IMR-90 (cell line): ENCODE results near the gene PEX11A. TPM values are rescaled to one million over a fixed set of nuclear protein-coding genes. Genes with fewer than 3 reads are reported as not detected.

ENCODE experiments used
- ATAC-seq: fragments of 200-7000 bp; cut with Tn5 transposase; 2 replicates; pipeline ENCODE4 v1.9.1; 2020; ENCODE audit warnings: low read depth, mild to moderate bottlenecking, moderate library complexity
- BruUV-seq: library from RNA; stranded (reverse); fragments of 400-500 nt; replicated peaks from 2 replicates; lab custom pipeline; 2021; lab: Mats Ljungman, UMichigan
- CTCF ChIA-PET: fragments of 300-600 bp; formaldehyde crosslinking; extraction: SDS; loops from one replicate; lab custom pipeline; 2021; ENCODE audit warnings: antibody characterized with exemption; lab: Yijun Ruan, JAX
- POLR2A ChIA-PET: fragments of 300-600 bp; sonication (Branson Sonifier 250); formaldehyde crosslinking; loops from one replicate; lab custom pipeline; 2022; ENCODE audit warnings: antibody characterized with exemption; ENCODE audit not compliant: unreplicated experiment; lab: Charles Lee
- DNase-seq: peaks from one replicate; pipeline ENCODE4 v3.0.0; 2013
- H2AFZ ChIP-seq: replicated peaks from 2 replicates; pipeline ENCODE3; 2013; ENCODE audit warnings: low read length, mild to moderate bottlenecking; ENCODE audit not compliant: poor library complexity
- H2AK5ac ChIP-seq: 2 replicates; pipeline ENCODE4 v1.6.1; 2013; ENCODE audit warnings: low read depth, low read length, inconsistent platforms
- H2AK9ac ChIP-seq: replicated peaks from 2 replicates; pipeline ENCODE3; 2013; ENCODE audit warnings: mild to moderate bottlenecking, low read depth, low read length, moderate library complexity; ENCODE audit not compliant: poor library complexity
- H2BK120ac ChIP-seq: 2 replicates; pipeline ENCODE4 v1.6.1; 2013; ENCODE audit warnings: low read depth, low read length, inconsistent platforms
- H2BK15ac ChIP-seq: 3 replicates; pipeline ENCODE4 v1.6.1; 2013; ENCODE audit warnings: low read depth, low read length, inconsistent platforms
- H2BK20ac ChIP-seq: 2 replicates; pipeline ENCODE4 v1.6.1; 2013; ENCODE audit warnings: low read depth, mild to moderate bottlenecking, inconsistent platforms, low read length, moderate library complexity
- H2BK5ac ChIP-seq: 2 replicates; pipeline ENCODE4 v1.6.1; 2013; ENCODE audit warnings: mild to moderate bottlenecking, low read depth, low read length, inconsistent platforms; ENCODE audit not compliant: poor library complexity, severe bottlenecking
- H3K14ac ChIP-seq: replicated peaks from 2 replicates; pipeline ENCODE4 v1.6.1; 2013; ENCODE audit warnings: low read depth, low read length, inconsistent platforms
- H3K18ac ChIP-seq: 2 replicates; pipeline ENCODE4 v1.6.1; 2013; ENCODE audit warnings: low read depth, low read length, control low read depth
- H3K23ac ChIP-seq: 2 replicates; pipeline ENCODE4 v1.6.1; 2013; ENCODE audit warnings: low read depth, low read length, inconsistent platforms
- H3K27ac ChIP-seq: 2 replicates; pipeline ENCODE4 v1.5.1; 2013; ENCODE audit warnings: mild to moderate bottlenecking, control low read depth, low read length; ENCODE audit not compliant: insufficient read depth
- H3K27me3 ChIP-seq: 2 replicates; pipeline ENCODE4 v1.6.1; 2013; ENCODE audit warnings: low read length; ENCODE audit not compliant: control insufficient read depth, insufficient read depth
- H3K36me3 ChIP-seq: 2 replicates; pipeline ENCODE4 v1.6.1; 2013; ENCODE audit warnings: low read length, mixed read lengths; ENCODE audit not compliant: control insufficient read depth, insufficient read depth
- H3K4ac ChIP-seq: 2 replicates; pipeline ENCODE4 v1.6.1; 2013; ENCODE audit warnings: low read depth, low read length, inconsistent platforms
- H3K4me1 ChIP-seq: 2 replicates; pipeline ENCODE4 v1.6.1; 2013; ENCODE audit warnings: low read length, mixed read lengths; ENCODE audit not compliant: control insufficient read depth, insufficient read depth
- H3K4me2 ChIP-seq: 2 replicates; pipeline ENCODE4 v1.6.1; 2013; ENCODE audit warnings: low read depth, mild to moderate bottlenecking, control low read depth, low read length, moderate library complexity
- H3K4me3 ChIP-seq: 2 replicates; pipeline ENCODE4 v1.5.1; 2013; ENCODE audit warnings: low read depth, mild to moderate bottlenecking, control low read depth, low read length, moderate library complexity; ENCODE audit not compliant: insufficient read depth
- H3K56ac ChIP-seq: 2 replicates; pipeline ENCODE4 v1.6.1; 2013; ENCODE audit warnings: low read length, inconsistent platforms; ENCODE audit not compliant: insufficient read depth; ENCODE audit errors: extremely low read depth
- H3K79me1 ChIP-seq, 2 experiments: 2 replicates each; pipeline ENCODE4 v1.6.1; 2013; ENCODE audit warnings: low read length in 2 of 2, inconsistent platforms in 1 of 2, low read depth in 1 of 2
- H3K9ac ChIP-seq: 2 replicates; pipeline ENCODE4 v1.6.1; 2013; ENCODE audit warnings: low read depth, low read length, control low read depth
- H3K9me1 ChIP-seq: 2 replicates; pipeline ENCODE4 v1.6.1; 2013; ENCODE audit warnings: low read length, inconsistent platforms; ENCODE audit not compliant: insufficient read depth
- H3K9me3 ChIP-seq: 2 replicates; pipeline ENCODE4 v1.6.1; 2013; ENCODE audit warnings: low read length; ENCODE audit not compliant: control insufficient read depth, insufficient read depth
- H4K20me1 ChIP-seq: 2 replicates; pipeline ENCODE4 v1.6.1; 2013; ENCODE audit warnings: low read length, inconsistent platforms; ENCODE audit not compliant: insufficient read depth
- H4K5ac ChIP-seq: 2 replicates; pipeline ENCODE4 v1.6.1; 2013; ENCODE audit warnings: mild to moderate bottlenecking, low read depth, low read length, control low read depth
- H4K8ac ChIP-seq, 2 experiments: 2 replicates each; pipeline ENCODE4 v1.6.1; 2013; ENCODE audit warnings: low read depth in 2 of 2, low read length in 2 of 2, control low read depth in 1 of 2, inconsistent platforms in 1 of 2
- H4K91ac ChIP-seq: 2 replicates; pipeline ENCODE4 v1.6.1; 2013; ENCODE audit warnings: low read depth, low read length, inconsistent platforms; ENCODE audit not compliant: insufficient read depth
- CHD1 ChIP-seq: IDR thresholded peaks from 2 replicates; pipeline ENCODE4 v1.6.1; 2012; ENCODE audit warnings: low read depth, low read length, improper control_type of control experiment
- FOS ChIP-seq: fragments of 150-350 bp; IDR thresholded peaks from 2 replicates; pipeline ENCODE4 v1.6.1; 2016; ENCODE audit warnings: low read depth, low read length
- MAZ ChIP-seq: IDR thresholded peaks from 2 replicates; pipeline ENCODE4 v1.6.1; 2012; ENCODE audit warnings: low read depth, mild to moderate bottlenecking, low read length, improper control_type of control experiment, moderate library complexity, borderline replicate concordance
- NFE2L2 ChIP-seq: fragments of 150-350 bp; IDR thresholded peaks from 2 replicates; pipeline ENCODE4 v1.6.1; 2016; ENCODE audit warnings: low read depth, mild to moderate bottlenecking, low read length
- POLR2A ChIP-seq: IDR thresholded peaks from 2 replicates; pipeline ENCODE4 v1.6.1; 2012; ENCODE audit warnings: mild to moderate bottlenecking, low read depth, low read length
- RFX5 ChIP-seq: IDR thresholded peaks from 2 replicates; pipeline ENCODE4 v1.8.0; 2012; ENCODE audit warnings: low read depth, mild to moderate bottlenecking, low read length, moderate library complexity
- USF2 ChIP-seq: fragments of 150-350 bp; IDR thresholded peaks from 2 replicates; pipeline ENCODE4 v1.6.1; 2017; ENCODE audit warnings: mild to moderate bottlenecking, antibody characterized with exemption, low read length, low read depth
- WGBS, 2 experiments: methylation state at CpG; one replicate each; pipeline versions ENCODE4 v1.1.5 to v1.1.7; 2013; ENCODE audit warnings: missing lambda C conversion rate in 2 of 2; ENCODE audit not compliant: insufficient read length in 1 of 2; ENCODE audit errors: extremely low coverage in 2 of 2; 5-methylcytosine and 5-hydroxymethylcytosine counted together
- dilution Hi-C: fragments of 300-500 bp; cut with HindIII; formaldehyde crosslinking; loops from one replicate; pipeline ENCODE4 v1.14.3; 2018; ENCODE audit warnings: low sequenced_read_pairs; ENCODE audit not compliant: unreplicated experiment
- in situ Hi-C: fragments of 300-500 bp; cut with MboI; formaldehyde crosslinking; loops from 3 replicates; pipeline ENCODE4 v1.14.3; 2019; ENCODE audit warnings: low sequenced_read_pairs, inconsistent platforms, mixed read lengths
- intact Hi-C: fragments of 100-400 bp; cut with micrococcal nuclease; formaldehyde crosslinking; loops from 2 replicates; pipeline ENCODE4 v1.10.0; 2022
- polyA plus RNA-seq, 3 experiments: library from polyadenylated mRNA; depleted of rRNA; stranded (reverse); fragments of >200 nt; gene quantifications; 2 replicates each; pipeline ENCODE4 v1.2.3, GENCODE V29; 2012; ENCODE audit warnings: low replicate concordance in 1 of 3
- total RNA-seq: library from RNA; depleted of rRNA; stranded (reverse); fragments of >200 nt; gene quantifications from 2 replicates; pipeline ENCODE4 v1.2.3, GENCODE V29; 2012

PEX11A gene
- total and polyA plus RNA-seq, 2 of the 4 experiments (the other 2 are of a cell fraction): 4.2 to 10.2 TPM

- H2BK20ac ChIP-seq: no peak within 1 kb of the TSS
- no peaks in the 10 kb centered on the region for H3K9me3 ChIP-seq
- no peak within 1 kb of the TSS for H2AK5ac ChIP-seq
- H2AK9ac ChIP-seq: no peak within 1 kb of the TSS
- no peak within 1 kb of the TSS for H4K5ac ChIP-seq
- no peak within 1 kb of the TSS for H3K56ac ChIP-seq
- DNase-seq (no peak), ATAC-seq (no peak)
- H2BK5ac ChIP-seq: no peak within 1 kb of the TSS
- no CpG with 5 or more reads among the region's 2 CpGs for WGBS, 2 experiments
- ChIA-PET POLR2A (no interaction called here), CTCF (no interaction called here)
- no peak within 1 kb of the TSS for H2AFZ ChIP-seq
- peaks cover 2% of the 10 kb centered on the region; the same call in 1 of the 2 replicates for H3K4me1 ChIP-seq
- H4K91ac ChIP-seq: no peak within 1 kb of the TSS
- no peak within 1 kb of the TSS for H3K14ac ChIP-seq
- TF ChIP-seq NFE2L2 (no peak), POLR2A (no peak), FOS (no peak), RFX5 (no peak), CHD1 (no peak), USF2 (no peak), MAZ (no peak)
- dilution Hi-C loops: no loop called here
- H3K4me2 ChIP-seq: no peak within 1 kb of the TSS
- H3K4me3 ChIP-seq: no peak within 1 kb of the TSS
- no peak within 1 kb of the TSS for H3K9ac ChIP-seq
- H3K27me3 ChIP-seq: no peaks in the 10 kb centered on the region
- no peak within 1 kb of the TSS for H3K18ac ChIP-seq
- peaks cover 2% of the 10 kb centered on the region; the same call in 1 of the 2 replicates for H3K36me3 ChIP-seq
- no peak within 1 kb of the TSS for H4K8ac ChIP-seq
- no peak within 1 kb of the TSS for H2BK120ac ChIP-seq
- H4K20me1 ChIP-seq: no peaks in the 10 kb centered on the region
- H3K79me1 ChIP-seq: no peaks in the 10 kb centered on the region
- H3K23ac ChIP-seq: no peak within 1 kb of the TSS
- peaks cover 8% of the 10 kb centered on the region; the same call in 1 of the 2 replicates for H3K9me1 ChIP-seq
- H2BK15ac ChIP-seq: no peak within 1 kb of the TSS
- BruUV-seq: no TSS peak
- no peak within 1 kb of the TSS for H3K4ac ChIP-seq
- in situ Hi-C loops: no loop called here
- intact Hi-C loops: no loop called here
- H3K27ac ChIP-seq: no peak within 1 kb of the TSS
Observed at GRCh38 chr15:89679212-89679611, 11.3 kb downstream of the PEX11A start, which contains the start of gene PLIN1. PLIN1 (minus strand) TSS chr15:89679367; CDS start chr15:89677489, 1,878 bp downstream.
